HG03469 (cell line): ENCODE data around the gene AJUBA.
A peak's percentile ranks its signal among the peaks of the same experiment; 100 is the strongest.
"Not testable (repeated sequence)": the region's sequence is repeated elsewhere in the genome, so short reads cannot be mapped to it uniquely, and the experiment has no call there.

ENCODE experiments used
- ATAC-seq: cut with Tn5 transposase; IDR thresholded peaks from one replicate; pipeline ENCODE4 v1.9.1; 2021; ENCODE audit warnings: mild to moderate bottlenecking, moderate library complexity, moderate number of reproducible peaks; ENCODE audit not compliant: unreplicated experiment

Gene AJUBA

DNA sequence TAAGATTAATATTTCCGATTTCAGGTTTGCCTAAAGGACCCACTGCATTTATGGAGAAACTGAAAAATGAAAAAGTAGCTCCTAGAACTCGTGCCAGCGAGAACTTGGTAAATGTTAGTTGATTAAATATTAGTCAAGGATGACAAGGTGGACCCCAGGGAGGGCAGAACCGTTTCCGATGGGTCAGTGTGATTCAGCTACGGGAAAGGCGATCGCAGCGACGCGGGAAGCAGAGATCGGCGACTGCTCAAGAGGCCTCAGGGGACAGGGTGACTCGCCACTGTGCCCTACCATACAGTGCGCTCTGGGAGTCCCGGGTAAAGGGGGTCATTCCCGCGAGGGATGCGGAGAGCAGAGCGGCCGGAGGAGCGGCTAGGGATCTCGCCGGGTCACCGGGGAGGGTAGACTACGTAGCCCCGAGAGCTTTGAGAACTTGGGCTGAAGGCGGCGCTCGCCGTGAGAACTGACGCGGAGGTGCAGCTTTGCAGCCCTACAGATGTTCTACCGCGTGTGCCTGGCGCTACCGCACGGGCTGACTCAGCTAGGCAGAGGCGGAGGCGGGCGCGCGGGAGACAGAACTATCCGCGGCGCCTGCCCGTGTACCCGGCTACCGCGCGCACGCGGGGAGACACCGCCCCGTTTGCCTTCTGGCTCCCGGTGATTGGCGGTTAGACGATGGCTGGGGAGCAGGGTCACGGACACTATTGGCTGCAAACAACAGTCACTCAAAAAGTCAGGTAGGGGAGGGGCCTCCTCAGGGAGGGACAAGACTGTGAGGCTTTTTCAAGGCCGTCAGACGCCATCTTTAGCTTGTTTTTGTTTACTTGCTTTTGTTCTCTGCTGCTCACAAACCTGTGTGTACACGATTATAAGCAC, 24.4 kb upstream of the AJUBA start:
- peak; percentile 85 for ATAC-seq

DNA sequence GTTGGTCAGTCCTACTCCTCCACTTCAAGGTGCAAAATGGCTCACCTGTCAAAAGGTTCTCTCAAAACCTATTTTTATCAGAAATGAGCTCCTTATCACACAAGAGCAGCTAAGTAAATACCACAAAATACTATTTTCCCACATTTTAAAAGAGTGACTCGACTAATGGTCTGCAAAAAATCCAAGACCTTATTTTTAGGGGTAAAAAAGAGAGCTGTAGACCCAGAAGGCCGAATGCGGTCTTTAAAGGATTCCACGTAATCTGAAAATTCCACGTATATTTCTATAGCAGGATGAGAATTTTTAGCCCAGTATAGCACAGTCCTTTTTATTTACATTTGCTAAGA, 23.8 kb upstream of the AJUBA start:
- no peak for ATAC-seq

DNA sequence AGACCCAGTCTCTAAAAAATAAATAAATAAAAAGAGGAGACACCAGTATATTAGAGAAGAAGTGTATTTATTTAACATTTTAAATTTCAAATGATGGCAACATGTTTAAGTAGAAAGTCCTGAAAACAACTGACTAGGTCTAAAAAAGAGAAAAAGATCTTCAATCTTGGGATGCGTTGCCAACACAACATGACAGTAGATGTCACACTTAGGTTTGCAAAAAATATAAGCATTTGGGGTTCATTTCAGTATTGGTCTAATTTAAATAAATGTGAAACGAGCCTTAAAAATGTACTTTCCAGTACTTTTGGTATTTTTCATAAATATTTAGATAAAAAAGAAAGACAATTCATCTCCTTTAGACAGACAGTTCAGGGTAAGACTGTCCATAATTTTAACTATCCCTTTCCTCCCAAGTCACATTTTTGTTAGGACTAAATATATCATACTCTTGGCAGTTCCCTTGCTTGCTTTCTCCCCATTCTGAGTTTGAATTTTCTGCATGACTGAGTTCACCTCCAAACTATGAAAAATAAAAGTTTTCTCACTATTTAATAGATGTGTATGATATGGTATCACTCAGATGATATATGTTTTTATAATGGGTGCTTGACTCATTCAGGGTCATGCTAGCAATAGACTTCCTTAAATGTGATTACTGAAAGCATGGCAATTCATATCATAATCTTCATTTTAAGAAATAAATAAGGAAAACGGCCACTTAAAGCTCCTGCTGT, 23.3 kb upstream of the AJUBA start:
- ATAC-seq = no peak

DNA sequence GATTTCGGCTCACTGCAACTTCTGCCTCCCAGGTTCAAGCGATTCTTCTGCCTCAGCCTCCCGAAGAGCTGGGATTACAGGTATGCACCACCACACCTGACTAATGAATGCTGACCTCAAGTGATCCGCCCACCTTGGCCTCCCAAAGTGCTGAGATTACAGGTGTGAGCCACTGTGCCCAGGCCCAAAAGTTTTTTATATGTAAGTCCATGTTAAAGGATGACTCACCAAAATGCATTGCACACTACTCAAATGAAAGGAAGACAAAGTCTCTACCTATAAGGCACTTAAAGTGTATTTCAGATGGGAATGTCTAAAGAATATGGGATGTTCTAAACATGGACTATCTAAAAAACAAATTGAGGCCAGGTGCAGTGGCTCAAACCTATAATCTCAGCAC, 21.9 kb upstream of the AJUBA start:
- ATAC-seq = not testable (repeated sequence)

DNA sequence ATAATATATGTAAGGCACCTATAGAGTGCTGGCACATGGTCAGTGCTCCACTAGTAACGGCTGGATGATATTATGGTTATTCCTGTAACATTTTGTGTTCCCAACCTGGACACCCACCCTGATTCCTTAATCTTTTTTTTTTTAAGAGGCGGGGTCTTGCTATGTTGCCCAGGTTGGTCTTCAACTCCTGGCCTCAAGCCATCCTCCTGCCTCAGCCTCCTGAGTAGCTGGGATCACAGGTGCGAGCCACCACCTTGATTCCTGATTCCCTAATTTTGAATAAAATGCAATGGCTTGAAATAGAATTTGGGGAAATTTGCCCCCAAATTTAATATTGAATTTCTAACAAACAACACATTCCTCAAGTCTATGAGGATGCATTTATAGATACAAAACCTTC, 20.2 kb upstream of the AJUBA start:
- no peak for ATAC-seq

DNA sequence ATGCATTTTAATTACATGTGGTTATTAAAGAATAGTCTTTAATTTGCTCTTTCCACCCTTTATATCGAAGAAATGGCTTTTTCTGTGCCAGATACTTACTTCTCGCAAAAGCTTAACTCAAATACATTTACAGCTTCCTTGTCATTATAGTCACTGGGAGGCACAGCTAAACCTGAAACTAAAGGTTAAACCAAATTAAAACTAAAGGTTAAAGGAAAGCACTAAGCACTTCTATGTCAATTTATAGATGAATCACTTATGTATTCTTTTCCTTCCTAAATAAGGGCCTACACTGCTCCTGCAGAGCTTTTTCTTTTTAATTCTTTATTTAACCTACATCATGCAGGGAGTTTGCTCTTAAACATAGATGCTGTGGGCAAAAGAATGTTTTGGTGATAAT, 18.5 kb upstream of the AJUBA start:
- no peak for ATAC-seq

DNA sequence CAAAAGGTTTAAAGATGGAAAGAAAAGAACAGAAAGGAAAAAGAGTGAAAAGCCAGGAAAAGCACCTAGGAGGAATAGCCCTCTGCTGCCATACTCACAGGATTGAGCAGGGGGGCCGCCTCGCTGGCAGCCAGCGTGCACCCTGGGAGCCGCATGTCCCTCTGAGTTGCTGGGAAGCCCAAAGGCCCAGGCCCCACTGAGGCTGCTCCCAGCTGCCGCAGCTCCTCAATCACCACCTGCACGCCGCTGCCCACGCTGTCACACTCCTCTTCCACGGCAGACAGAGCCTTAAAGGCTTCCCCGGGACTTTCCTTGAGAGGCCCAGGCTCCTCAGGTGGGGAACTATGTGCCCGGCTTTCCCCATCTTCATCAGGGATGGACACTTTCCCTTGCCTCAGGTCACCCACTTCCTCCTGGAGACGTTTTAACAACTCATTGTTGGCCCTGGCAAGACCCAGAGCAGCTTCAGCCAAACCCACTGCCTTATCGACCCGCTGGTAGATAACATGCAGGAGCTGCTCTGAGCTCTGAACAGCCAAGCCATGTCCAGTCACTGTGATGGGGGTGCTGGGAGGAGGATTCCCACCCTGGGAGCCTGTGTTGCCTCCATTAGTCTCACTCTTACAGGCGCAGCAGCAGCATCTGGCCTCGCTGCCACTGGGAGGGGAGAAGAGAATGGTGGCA, 16.1 kb upstream of the AJUBA start:
- ATAC-seq = no peak

DNA sequence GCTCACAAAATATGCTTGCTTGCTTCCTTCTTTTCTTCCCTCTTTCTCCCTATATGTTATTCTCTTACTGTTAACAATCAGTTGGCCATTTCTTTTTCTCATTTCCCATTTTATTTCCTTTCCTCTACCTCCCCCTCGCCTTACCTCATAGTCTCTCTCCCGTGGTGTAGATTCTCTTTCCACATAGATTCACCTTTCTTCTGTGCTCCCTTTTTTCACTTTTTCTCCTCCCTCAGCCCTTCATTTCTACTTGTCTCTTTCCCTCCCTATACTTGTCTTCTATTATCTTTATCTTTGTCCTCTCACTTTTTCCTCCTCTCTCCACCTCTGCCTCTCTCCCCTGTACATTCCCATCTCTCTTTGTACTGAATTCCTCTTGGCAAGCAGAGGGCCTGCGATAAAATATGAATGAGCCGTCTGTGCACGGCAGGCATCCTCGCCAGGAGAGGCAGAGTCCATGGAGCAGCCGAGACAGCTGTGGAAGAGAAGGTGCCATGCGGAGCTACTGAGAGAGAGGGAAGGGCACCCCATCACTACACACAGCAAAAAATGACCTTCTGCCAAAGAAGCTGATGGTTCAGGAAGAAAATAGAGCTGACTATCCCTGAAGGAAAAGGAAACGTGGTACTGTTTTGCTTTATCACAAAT, 15.4 kb upstream of the AJUBA start:
- ATAC-seq = no peak

DNA sequence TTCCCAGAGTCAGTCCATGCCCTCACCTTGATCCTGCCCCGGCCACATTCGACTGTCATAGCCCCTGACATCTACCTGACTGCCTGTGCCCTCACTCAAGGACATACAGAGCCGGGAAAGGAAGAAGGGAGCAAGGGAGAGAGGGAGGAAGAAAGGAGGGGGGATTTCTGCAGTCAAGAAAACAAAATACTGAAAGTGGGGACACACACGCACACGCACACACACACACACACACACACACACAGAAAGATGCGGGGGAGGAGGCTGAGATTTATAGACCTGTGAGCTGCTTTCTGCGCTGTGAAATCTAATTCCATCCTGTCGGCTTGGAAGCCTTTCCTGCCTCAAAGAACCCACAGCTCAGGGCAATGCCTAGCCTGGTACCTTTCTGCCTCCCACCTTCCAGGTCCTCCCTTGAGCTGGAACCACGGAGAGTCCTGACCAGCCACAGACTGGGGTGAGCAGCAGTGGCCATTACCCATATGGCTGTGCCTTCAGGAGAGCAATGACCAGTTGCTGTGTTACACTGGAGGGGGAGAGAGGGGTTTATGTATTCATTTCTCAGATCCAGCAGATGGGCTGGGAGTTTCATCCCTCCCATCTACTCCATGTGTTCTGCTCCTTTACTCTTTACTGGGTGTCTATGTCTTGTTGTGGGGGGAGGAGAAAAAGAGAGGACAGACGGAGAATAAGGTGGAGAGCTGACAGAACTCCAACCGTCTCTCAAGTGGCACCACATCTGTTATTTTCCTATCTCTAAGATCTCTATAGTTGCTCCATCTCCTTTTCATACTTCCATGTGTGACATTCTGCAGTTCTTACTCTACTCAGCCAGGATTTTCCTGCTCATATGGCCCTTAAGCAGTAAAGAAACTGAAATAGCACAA, 14.7 kb upstream of the AJUBA start:
- no peak for ATAC-seq

DNA sequence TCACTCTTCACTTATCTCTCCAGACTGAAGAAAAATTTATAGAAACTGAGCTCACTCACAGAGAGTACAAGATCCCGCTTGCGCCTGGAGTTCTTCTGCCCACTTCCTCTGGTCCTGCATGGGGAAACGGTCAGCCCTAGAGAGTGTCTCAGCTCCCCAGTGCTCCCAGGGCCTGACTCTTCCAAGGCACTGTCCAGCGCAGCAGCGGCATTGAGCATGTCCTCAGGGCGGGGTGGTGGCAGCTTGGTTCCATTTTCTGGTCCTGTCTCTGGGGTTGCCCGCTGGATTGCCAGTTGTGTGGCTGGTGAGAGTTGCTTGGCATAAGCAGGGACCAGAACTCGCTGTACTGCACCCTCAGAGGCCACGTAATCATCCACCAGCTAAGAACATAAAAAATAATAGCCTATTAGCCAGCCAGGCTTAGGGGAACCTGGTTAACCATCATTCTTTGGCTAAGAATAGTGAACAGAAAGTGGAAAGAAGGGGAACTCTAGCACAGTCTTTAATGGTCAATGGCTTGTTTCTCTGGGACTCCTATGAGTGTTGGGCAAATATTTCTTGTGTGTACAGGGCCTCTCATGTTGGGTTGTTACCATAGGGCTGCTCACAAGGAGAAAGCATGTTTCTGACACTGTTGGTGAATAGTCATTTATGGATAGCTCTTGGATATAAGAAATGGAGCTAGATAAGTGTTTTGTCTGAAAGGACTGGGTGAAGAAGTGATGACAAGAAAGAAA, 13.7 kb upstream of the AJUBA start:
- ATAC-seq = no peak

DNA sequence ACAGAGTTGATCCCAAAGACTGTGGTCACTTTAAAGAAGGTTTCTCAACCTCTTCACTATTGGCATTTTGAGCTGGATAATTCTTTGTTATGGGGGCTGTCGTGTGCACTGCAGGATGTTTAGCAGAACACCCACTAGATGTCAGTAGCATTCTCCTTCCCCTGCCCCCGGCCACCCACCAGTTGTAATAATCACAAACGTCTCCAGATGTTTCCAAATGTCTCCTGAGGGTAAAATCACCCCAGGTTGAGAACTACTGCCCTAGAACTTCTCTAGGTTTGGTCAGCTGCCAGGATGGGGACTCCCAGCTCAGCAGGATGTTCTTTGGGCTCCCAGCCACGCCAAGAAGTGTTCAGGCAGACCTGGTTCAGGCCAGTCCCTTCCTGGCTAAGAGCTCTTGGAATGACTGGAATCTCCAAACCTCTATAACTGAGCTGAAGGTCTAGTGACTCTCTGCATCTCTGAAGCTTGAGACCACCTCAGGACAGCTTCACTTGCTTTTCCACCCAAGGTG, 12.5 kb upstream of the AJUBA start:
- no peak for ATAC-seq

DNA sequence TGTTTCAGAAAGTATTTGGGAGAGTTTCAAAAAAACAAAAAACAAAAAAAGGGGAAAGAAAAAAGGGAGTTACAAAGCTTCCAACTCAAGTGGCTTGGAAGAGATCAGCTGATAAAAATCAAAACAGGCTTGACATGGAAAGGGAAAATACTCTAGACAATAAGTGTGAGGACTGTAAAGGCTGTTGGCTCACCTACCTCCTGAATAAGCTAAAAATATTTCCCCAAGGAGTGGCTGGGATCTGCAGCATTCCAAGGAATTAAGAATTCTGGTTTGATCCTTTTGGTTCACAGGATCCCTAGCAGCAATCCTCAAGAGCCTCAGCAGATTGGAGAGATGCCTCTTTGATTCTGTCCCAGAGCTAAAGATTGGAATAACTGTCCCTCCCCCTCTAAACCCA, 11.2 kb upstream of the AJUBA start:
- ATAC-seq = no peak

DNA sequence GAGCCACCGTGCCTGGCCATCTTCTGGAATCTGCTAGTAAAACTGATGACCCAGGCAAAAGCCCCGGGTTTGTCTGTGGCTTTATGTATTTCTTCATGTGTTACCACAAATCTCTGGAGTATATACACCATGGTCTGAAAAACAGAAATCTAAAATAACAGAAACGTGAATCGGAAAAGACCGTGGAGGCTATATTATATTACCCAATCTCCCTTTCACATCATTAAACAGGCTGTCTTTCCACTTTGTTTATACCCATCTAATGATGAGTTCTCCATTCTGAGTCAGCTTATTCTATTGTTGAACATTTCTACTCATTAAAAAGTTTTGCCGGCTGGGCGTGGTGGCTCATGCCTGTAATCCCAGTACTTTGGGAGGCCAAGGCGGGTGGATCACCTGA, 9.5 kb upstream of the AJUBA start:
- ATAC-seq = no peak

DNA sequence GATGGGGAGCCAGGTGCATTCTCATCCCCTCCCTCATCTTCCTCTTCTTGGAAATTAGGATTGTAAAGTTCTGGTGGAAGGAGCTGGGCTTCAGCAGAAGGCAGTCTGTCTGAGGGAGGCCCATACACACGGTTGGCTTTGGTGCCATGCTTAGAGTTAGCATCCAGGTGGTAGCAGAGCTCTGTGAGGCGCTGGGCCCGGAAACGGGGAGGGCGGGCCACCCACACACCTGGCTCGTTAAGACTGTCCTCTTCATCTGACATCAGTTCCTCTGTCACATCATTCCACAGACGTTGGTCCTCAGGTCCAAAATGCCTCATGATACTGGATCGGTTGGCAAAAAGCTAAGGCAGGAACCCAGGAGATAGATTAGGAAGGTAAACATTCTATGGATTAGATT, 4.9 kb upstream of the AJUBA start:
- no peak for ATAC-seq

DNA sequence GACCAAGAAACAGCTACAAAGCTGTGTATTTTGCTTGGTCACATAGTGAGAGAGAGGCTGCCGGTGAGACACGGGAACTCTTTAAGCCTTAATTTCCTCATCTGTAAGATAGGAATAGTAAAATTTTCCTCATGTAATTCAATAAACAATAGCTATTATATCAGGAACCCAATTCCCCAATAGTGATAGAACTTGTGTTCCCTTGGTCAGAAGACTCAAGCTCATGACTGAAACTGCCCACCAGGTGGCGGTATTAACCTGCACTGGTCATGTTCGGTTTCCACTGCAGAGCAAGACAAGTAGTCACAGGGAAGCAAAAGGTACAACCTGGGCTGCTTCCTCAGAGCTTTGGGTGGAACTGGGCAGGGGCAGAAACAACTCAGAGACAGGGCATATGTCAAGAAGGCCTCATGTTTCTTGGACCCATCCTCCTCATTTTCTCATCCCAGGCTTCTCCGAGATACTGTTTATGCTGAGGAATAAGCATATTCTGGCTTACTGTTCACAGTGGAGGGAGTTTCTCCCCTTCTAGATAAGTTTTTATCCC, 4.2 kb upstream of the AJUBA start:
- no peak for ATAC-seq

DNA sequence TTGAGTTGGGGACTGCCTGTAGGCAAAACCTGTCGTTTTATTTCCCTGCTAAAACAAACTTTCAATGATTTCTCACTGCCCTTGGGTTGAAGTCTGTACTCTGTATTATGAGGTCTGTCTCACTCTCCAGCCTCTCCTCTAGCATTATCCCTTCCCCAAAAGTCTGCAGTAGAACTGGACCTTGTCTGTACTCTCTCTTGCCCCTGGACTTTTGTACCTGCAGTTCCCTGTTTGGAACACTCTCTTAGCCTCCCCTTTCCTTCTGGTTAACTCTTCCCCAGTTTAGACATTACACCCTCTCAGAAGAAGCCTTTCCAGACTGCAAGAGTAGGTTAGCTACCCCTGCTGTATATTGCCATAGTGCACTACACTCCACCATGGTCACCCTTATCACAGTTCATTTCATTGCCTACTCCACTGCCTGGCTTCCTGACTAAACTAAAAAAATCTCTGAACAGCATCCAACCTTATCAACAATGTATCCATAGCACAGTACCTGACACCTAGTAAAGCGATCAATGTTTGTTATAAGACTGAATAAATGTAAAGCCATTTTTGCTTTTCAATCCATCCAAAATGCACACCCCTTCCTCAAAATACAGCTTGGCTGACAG, 3.6 kb upstream of the AJUBA start:
- no peak for ATAC-seq

DNA sequence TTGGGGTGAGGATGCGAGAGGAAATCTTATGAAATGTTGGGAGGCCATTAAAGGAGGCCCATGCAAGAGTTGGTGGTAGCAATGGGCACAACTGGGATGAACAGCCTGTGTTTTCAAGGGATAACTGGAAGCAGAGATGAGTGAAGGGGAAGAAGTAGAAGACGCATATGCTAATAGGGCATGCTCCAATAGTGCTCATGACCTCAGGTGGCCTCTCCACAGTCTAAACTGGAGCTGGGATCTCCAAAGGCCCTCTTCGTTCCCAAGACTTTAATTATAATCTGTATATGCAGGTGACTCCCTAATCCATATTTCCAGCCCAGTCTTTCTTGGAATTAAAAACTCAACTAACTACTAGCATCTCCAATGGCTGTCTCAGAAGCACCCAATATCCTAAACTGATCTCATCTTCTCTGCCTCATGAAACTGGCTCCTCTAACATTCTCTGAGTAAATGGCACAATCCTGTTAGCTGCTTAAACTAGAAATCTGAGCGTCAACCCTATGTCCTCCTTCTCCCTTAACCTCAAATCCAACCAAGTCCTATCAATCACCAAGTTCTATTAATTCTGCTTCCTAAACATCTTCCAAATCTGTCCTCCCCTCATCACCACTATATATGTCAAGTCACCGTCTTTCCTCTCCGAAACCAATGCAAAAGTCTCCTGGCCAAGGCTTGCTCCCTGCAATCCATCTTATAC, 2.8 kb upstream of the AJUBA start:
- ATAC-seq = no peak

DNA sequence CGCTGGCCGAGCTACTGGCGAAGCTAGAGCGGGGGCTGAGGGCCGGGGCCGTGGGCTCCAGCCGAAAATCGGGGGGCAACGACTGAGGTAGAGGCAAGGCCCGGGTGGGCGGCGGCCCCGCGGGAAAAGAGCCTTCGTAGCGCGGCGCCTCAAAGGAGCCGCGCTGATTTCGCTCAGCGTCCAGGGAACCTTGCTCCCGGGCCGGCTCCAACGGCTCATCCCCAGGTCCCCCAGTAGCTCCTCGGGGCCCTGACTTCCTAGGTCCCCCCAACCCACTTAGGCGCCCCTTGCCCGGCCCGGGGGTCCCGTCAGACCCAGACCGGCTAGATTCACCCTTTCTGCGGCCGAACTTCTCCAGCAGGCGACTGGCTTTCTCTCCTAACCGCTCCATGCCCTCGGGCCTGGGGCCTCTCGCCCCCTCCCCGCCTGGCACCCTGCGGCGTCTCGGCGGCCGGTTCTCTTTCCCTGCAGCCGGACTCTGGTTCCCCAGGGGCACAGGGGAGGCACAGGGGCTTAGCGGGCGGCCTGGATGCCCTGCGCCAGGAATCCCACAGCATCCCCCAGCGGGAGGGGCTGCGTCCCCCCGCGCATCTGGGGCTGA, 375 bp downstream of the AJUBA start:
- ATAC-seq = no peak
